ENCODE data around the gene SGSH.

The SGSH gene

DNA sequence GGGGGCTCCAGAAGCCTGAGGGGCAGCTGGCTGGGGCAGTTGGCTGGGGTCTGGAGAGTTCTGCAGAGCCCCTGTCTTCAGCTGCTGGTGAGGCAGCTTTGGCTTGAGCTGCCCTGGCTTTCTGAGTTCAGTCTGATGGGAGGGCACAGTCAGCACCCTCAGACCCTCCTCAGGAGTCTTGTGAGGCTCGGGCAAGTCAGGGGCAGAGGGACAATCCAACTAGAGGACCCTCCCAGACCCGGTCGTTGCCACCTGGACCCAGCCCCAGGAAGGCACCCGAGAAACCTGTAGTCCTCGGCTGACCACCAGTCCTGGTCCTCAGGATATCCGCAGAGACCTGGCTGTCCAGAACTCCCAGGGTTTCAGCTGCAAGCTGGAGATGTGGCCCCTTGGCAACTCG is 48.5 kb downstream of the SGSH start:
- no peak overlapping the region for H2AFZ ChIP-seq (ENCODE audit: low read length)
- no peaks in the 10 kb centered on the region for H3K4me1 ChIP-seq (ENCODE audit: insufficient read depth, low read length, severe bottlenecking)
- H3K4me2 ChIP-seq (ENCODE audit: low read length): no peak overlapping the region
- TF ChIP-seq, protein P1, sequence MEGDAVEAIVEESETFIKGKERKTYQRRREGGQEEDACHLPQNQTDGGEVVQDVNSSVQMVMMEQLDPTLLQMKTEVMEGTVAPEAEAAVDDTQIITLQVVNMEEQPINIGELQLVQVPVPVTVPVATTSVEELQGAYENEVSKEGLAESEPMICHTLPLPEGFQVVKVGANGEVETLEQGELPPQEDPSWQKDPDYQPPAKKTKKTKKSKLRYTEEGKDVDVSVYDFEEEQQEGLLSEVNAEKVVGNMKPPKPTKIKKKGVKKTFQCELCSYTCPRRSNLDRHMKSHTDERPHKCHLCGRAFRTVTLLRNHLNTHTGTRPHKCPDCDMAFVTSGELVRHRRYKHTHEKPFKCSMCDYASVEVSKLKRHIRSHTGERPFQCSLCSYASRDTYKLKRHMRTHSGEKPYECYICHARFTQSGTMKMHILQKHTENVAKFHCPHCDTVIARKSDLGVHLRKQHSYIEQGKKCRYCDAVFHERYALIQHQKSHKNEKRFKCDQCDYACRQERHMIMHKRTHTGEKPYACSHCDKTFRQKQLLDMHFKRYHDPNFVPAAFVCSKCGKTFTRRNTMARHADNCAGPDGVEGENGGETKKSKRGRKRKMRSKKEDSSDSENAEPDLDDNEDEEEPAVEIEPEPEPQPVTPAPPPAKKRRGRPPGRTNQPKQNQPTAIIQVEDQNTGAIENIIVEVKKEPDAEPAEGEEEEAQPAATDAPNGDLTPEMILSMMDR (IDR thresholded peaks at IDR 0.05; ENCODE audit: low read length): no peak
- no peak for TF ChIP-seq EZH2 (IDR thresholded peaks at IDR 0.05; ENCODE audit: borderline replicate concordance, low read length)
- no peak overlapping the region for H3K27ac ChIP-seq (ENCODE audit: low read depth, low read length, poor library complexity, severe bottlenecking)
- H3K79me2 ChIP-seq (ENCODE audit: insufficient read depth, low read length): no peaks in the 10 kb centered on the region
- no peak overlapping the region for H3K4me3 ChIP-seq (ENCODE audit: low read depth, low read length, poor library complexity, severe bottlenecking)
- no peaks in the 10 kb centered on the region for H3K27me3 ChIP-seq (ENCODE audit: insufficient read depth, low read length)
- H3K9me3 ChIP-seq (ENCODE audit: low read length): no peaks in the 10 kb centered on the region
- H4K20me1 ChIP-seq (ENCODE audit: insufficient read depth, low read length): no peaks in the 10 kb centered on the region
- no peaks in the 10 kb centered on the region for H3K36me3 ChIP-seq (ENCODE audit: insufficient read depth, low read length)
- no peaks in the 10 kb centered on the region for H3K9me2 ChIP-seq (ENCODE audit: low read depth, low read length)
- H3K9ac ChIP-seq (ENCODE audit: low read length): no peak overlapping the region
- no peaks in the 10 kb centered on the region for H3F3A ChIP-seq (ENCODE audit: insufficient read depth, low read length)

DNA sequence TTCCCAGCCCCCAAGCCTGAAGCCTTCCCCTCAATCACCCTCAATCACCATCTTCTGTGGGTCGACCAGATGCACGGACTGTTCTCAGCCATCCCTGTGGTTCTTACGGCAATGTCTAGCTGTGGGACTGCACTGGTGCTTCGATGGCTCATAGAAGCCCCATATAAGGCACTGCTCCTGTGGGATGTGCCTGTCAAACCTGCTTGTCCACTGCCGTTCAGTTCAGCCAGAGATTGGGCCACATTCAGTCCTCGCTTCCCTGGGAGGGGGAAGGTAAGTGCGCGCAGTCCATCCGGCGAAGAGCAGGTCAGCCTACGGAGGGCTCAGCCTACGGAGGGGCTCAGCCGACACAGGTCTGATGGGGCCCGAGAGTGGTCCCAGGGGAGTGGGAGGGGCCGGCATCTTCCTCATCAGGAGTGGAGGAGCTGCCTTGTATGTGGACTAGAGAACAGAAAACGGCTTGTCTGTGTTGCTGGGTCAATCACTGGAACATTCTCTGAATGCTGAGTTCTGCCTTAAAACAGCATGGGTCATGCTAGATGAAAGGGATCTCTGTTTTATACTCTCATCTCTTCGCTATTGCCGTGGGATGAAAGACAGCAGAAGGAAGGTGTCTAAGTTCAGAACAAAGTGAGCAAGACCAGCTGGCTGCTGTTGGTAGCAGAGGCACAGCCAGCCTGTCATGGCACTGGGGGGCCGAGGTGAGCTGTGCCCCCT is 50.2 kb downstream of the SGSH start, which contains the start of gene CARD14:
Gene CARD14, plus strand, starts transcription at position 247 of the 717 bp plus-strand sequence. CDS start 11,409 bp downstream, outside the sequence.
- Histone ChIP-seq H3K4me1 (ENCODE audit: insufficient read depth, low read length, severe bottlenecking) (no peaks in the 10 kb centered on the region), H3K27ac (ENCODE audit: low read depth, low read length, poor library complexity, severe bottlenecking) (no peak within 1 kb of the TSS), H3K4me2 (ENCODE audit: low read length) (no peak within 1 kb of the TSS), H3K9me3 (ENCODE audit: low read length) (no peaks in the 10 kb centered on the region), H3K4me3 (ENCODE audit: low read depth, low read length, poor library complexity, severe bottlenecking) (no peak within 1 kb of the TSS), H3K36me3 (ENCODE audit: insufficient read depth, low read length) (no peaks in the 10 kb centered on the region), H2AFZ (ENCODE audit: low read length) (no peak within 1 kb of the TSS), H3K9ac (ENCODE audit: low read length) (no peak within 1 kb of the TSS), H3K9me2 (ENCODE audit: low read depth, low read length) (no peaks in the 10 kb centered on the region), H3K79me2 (ENCODE audit: insufficient read depth, low read length) (no peaks in the 10 kb centered on the region), H3F3A (ENCODE audit: insufficient read depth, low read length) (no peaks in the 10 kb centered on the region), H3K27me3 (ENCODE audit: insufficient read depth, low read length) (no peaks in the 10 kb centered on the region), H4K20me1 (ENCODE audit: insufficient read depth, low read length) (no peaks in the 10 kb centered on the region)
- TF ChIP-seq EZH2 (IDR thresholded peaks at IDR 0.05; ENCODE audit: borderline replicate concordance, low read length): no peak
- TF ChIP-seq, protein P1 (IDR thresholded peaks at IDR 0.05; ENCODE audit: low read length): no peak

DNA sequence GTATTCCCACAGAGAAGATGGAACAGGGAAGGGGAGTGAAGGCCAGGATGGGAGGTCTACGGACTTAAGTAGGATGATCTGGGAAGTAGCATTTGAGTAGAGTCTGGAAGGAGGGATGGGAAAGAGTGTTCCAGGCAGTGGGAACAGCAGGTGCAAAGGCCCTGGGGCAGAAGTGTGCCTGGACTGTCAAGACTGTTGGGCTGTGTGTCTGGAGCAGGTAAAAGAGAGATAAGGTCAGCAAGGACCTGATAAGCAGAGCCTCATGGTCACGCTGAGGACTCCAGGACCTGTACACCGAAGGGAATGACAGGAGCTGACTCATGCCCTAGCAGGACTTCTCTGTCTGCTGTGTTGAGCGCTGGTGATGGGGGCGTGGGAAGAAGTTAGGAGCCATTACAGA is 51.0 kb downstream of the SGSH start:
- H3K79me2 ChIP-seq (ENCODE audit: insufficient read depth, low read length): no peaks in the 10 kb centered on the region
- no peaks in the 10 kb centered on the region for H3K4me1 ChIP-seq (ENCODE audit: insufficient read depth, low read length, severe bottlenecking)
- no peaks in the 10 kb centered on the region; the same call in 1 of the 2 replicates for H3K27me3 ChIP-seq (ENCODE audit: insufficient read depth, low read length)
- H3K27ac ChIP-seq (ENCODE audit: low read depth, low read length, poor library complexity, severe bottlenecking): no peak overlapping the region
- TF ChIP-seq EZH2 (IDR thresholded peaks at IDR 0.05; ENCODE audit: borderline replicate concordance, low read length): no peak
- TF ChIP-seq, protein P1 (IDR thresholded peaks at IDR 0.05; ENCODE audit: low read length): no peak
- no peaks in the 10 kb centered on the region for H3K9me2 ChIP-seq (ENCODE audit: low read depth, low read length)
- no peak overlapping the region for H3K4me3 ChIP-seq (ENCODE audit: low read depth, low read length, poor library complexity, severe bottlenecking)
- no peaks in the 10 kb centered on the region for H3F3A ChIP-seq (ENCODE audit: insufficient read depth, low read length)
- H3K9ac ChIP-seq (ENCODE audit: low read length): no peak overlapping the region
- H3K9me3 ChIP-seq (ENCODE audit: low read length): no peaks in the 10 kb centered on the region
- H3K4me2 ChIP-seq (ENCODE audit: low read length): no peak overlapping the region
- H3K36me3 ChIP-seq (ENCODE audit: insufficient read depth, low read length): no peaks in the 10 kb centered on the region
- no peak overlapping the region for H2AFZ ChIP-seq (ENCODE audit: low read length)
- H4K20me1 ChIP-seq (ENCODE audit: insufficient read depth, low read length): no peaks in the 10 kb centered on the region
